OCI-LY3 (cell line): Measurements from ENCODE around the gene HCFC1.

ENCODE experiments used
- H2AFZ ChIP-seq: fragments of 200-600, 300-600 bp; shearing (Covaris generic); 2 replicates; pipeline ENCODE4 v1.6.0; 2014; ENCODE audit warnings: antibody characterized with exemption, low read depth, low read length
- H3K27ac ChIP-seq: fragments of 200-600, 300-600 bp; sonication (generic); 2 replicates; pipeline ENCODE4 v1.5.1; 2014; ENCODE audit warnings: mild to moderate bottlenecking, low read length, moderate library complexity, mixed read lengths
- H3K27me3 ChIP-seq: fragments of 200-600, 300-600 bp; sonication (generic); 2 replicates; pipeline ENCODE4 v1.6.1; 2014; ENCODE audit warnings: low read depth, low read length, mixed read lengths
- H3K36me3 ChIP-seq: fragments of 200-600, 300-600 bp; sonication (generic); replicated peaks from 2 replicates; pipeline ENCODE3; 2014; ENCODE audit warnings: low read depth, low read length, mixed read lengths
- H3K4me1 ChIP-seq: fragments of 300-600, 200-600 bp; sonication (generic); 2 replicates; pipeline ENCODE4 v1.6.1; 2014; ENCODE audit warnings: low read length, mixed read lengths
- H3K4me2 ChIP-seq: fragments of 200-600, 300-600 bp; sonication (generic); 2 replicates; pipeline ENCODE4 v1.6.1; 2014; ENCODE audit warnings: low read length, mixed read lengths
- H3K4me3 ChIP-seq: fragments of 300-600, 200-600 bp; sonication (generic); 2 replicates; pipeline ENCODE4 v1.5.1; 2014; ENCODE audit warnings: antibody characterized with exemption, mild to moderate bottlenecking, low read length, moderate library complexity
- H3K79me2 ChIP-seq: fragments of 300-600, 200-600 bp; shearing (Covaris generic); 2 replicates; pipeline ENCODE4 v1.6.1; 2014; ENCODE audit warnings: mild to moderate bottlenecking, low read length, mixed read lengths
- H3K9ac ChIP-seq: fragments of 300-600, 200-600 bp; shearing (Covaris generic); 2 replicates; pipeline ENCODE4 v1.6.0; 2014; ENCODE audit warnings: mild to moderate bottlenecking, low read length, moderate library complexity
- H3K9me3 ChIP-seq: fragments of 200-600, 300-600 bp; shearing (Covaris generic); 2 replicates; pipeline ENCODE4 v1.6.1; 2014; ENCODE audit warnings: low read length, mixed read lengths; ENCODE audit not compliant: insufficient read depth
- H4K20me1 ChIP-seq: fragments of 200-600, 300-600 bp; sonication (generic); 2 replicates; pipeline ENCODE4 v1.6.1; 2016; ENCODE audit warnings: low read length, mixed read lengths; ENCODE audit not compliant: insufficient read depth
- EZH2phosphoT487 ChIP-seq: fragments of 200-600 bp; shearing (Covaris generic); IDR thresholded peaks from 2 replicates; pipeline ENCODE4 v1.6.1; 2018; ENCODE audit warnings: antibody characterized with exemption, mixed run types, low read depth
- TF ChIP-seq, protein P1 (sequence below): fragments of 200-600, 300-600 bp; sonication (generic); IDR thresholded peaks from 2 replicates; pipeline ENCODE4 v1.5.1; 2014; ENCODE audit warnings: antibody characterized with exemption, low read length, low read depth

HCFC1 gene

DNA sequence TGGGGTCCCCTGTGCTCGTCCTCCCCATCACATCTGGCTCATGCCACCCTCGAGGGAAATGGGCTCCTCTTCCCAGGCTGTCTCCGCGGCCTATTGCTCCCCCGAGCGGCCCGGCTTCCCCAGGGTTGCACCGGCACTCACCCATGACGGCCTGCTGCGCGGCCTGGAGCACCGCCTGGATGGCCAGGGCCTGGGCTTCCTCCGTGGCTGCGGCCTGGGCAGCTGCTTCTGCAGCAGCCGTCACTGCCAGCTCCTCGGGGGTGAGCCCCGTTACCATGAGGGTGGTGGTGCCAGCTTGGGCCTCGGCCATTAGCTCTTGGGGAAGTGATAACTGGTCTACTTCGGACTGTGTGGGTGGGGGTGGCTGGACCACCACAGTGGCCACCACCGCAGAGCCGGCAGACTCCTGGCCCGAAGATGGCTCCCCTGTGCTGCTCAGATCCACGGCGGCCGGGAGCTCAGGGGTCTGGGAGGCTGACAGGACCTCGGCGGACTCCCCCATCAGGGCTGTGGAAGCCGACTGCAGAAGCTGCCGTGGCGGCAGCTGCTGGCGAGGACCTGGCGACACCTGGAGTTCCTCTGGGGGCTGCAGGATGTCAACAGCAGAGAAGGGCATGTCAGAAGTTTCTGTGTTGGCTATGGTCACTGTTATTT lies 19.1 kb downstream of the HCFC1 start:
- peaks cover 8% of the 10 kb centered on the region for H3K4me1 ChIP-seq
- no peak overlapping the region; the same call in 1 of the 2 replicates for H3K9ac ChIP-seq
- no peaks in the 10 kb centered on the region for H3K9me3 ChIP-seq
- H3K79me2 ChIP-seq, result peaks cover 8% of the 10 kb centered on the region; the same call in 1 of the 2 replicates
- no peak overlapping the region for H3K4me3 ChIP-seq
- no peak overlapping the region for H3K4me2 ChIP-seq
- H3K36me3 ChIP-seq, result peaks cover 55% of the 10 kb centered on the region
- H2AFZ ChIP-seq, result no peak overlapping the region
- TF ChIP-seq, protein P1, sequence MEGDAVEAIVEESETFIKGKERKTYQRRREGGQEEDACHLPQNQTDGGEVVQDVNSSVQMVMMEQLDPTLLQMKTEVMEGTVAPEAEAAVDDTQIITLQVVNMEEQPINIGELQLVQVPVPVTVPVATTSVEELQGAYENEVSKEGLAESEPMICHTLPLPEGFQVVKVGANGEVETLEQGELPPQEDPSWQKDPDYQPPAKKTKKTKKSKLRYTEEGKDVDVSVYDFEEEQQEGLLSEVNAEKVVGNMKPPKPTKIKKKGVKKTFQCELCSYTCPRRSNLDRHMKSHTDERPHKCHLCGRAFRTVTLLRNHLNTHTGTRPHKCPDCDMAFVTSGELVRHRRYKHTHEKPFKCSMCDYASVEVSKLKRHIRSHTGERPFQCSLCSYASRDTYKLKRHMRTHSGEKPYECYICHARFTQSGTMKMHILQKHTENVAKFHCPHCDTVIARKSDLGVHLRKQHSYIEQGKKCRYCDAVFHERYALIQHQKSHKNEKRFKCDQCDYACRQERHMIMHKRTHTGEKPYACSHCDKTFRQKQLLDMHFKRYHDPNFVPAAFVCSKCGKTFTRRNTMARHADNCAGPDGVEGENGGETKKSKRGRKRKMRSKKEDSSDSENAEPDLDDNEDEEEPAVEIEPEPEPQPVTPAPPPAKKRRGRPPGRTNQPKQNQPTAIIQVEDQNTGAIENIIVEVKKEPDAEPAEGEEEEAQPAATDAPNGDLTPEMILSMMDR, result no peak
- no peak for TF ChIP-seq EZH2phosphoT487
- peak overlapping the region; percentile 77 for H3K27ac ChIP-seq
- no peaks in the 10 kb centered on the region for H3K27me3 ChIP-seq
- no peaks in the 10 kb centered on the region for H4K20me1 ChIP-seq

DNA sequence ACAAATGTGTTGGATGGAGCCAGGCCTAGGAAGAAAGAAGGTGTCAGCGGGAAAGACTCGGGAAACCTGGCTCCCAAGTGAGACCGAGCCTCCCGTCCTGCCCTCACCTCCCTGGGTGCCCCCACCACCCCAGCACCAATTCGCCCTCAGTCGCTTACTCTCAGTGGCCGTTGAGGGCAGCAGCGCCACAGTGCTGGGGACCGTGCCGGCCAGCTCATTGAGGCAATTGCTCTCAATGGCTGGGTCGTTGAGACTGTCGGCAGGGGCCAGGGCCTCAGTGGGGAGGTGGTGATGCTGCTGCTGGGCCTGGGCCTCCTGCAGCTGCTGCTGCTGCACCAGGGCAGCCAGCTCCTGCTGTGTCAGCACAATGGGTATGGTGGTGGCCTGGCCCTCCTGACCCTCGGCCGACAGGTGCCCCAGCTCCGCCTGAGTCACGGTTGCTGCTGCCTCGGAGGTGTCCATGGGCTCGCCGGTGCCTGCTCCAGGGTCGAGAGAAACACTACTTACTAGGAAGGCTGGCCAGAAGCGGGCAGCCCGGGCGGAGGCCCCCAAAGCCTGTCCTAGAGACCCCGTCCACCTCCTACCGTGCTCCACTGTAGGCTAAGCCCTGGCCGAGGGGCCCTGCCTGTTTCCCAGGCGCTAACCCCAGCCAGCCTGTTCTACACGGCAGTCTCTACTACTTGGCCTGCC lies 19.8 kb downstream of the HCFC1 start:
- Histone ChIP-seq H3K9ac (no peak overlapping the region), H3K36me3 (peaks cover 55% of the 10 kb centered on the region), H3K27ac (no peak overlapping the region), H3K79me2 (peaks cover 8% of the 10 kb centered on the region; the same call in 1 of the 2 replicates), H3K4me2 (no peak overlapping the region), H3K27me3 (no peaks in the 10 kb centered on the region), H3K4me1 (peaks cover 11% of the 10 kb centered on the region), H2AFZ (no peak overlapping the region), H3K9me3 (no peaks in the 10 kb centered on the region), H4K20me1 (no peaks in the 10 kb centered on the region), H3K4me3 (no peak overlapping the region)
- TF ChIP-seq, protein P1, result no peak
- no peak for TF ChIP-seq EZH2phosphoT487

- no peak overlapping the region for H3K4me2 ChIP-seq
- H3K79me2 ChIP-seq, result peaks cover 8% of the 10 kb centered on the region; the same call in 1 of the 2 replicates
These were observed 21.5 kb downstream of the HCFC1 start for GRCh38 chrX:153950127-153950526.

More at GRCh38 chrX:153950127-153950526, 21.5 kb downstream of the HCFC1 start:
- Histone ChIP-seq H3K36me3 (peaks cover 50% of the 10 kb centered on the region), H3K9ac (no peak overlapping the region), H3K27ac (no peak overlapping the region), H3K27me3 (no peaks in the 10 kb centered on the region), H2AFZ (no peak overlapping the region), H3K4me1 (peaks cover 11% of the 10 kb centered on the region), H3K4me3 (no peak overlapping the region), H3K9me3 (no peaks in the 10 kb centered on the region), H4K20me1 (no peaks in the 10 kb centered on the region)
- TF ChIP-seq, protein P1, result no peak
- TF ChIP-seq EZH2phosphoT487, result no peak
